NCI-H510A (cell line): ENCODE measurements around the gene PDLIM1.

Source experiments
- DNase-seq: peaks from one replicate; lab custom pipeline; 2025; lab: John Stamatoyannopoulos, UW

The PDLIM1 gene

DNA sequence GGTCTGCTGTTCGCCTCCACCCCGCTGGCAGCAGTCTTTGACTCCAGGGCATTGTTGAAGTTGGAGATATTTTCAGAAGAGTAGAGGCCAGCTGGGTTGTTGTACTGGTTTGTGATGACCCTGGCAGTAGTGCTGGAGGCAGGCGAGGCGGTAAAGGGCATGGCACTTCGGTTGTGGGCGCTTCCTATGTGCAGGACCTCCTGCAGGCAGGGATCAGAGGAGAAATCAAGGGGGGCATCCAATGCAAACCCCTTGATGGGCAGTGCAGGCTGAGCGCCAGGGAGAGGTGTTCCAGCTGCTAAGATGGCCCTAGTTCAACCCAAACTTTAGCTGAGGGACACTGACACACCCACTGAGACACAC, 27.0 kb downstream of the PDLIM1 start:
- DNase-seq, result no peak

GRCh38 chr10:95262763-95263518, 27.9 kb downstream of the PDLIM1 start:
- no peak for DNase-seq

- no peak for DNase-seq
Measured at GRCh38 chr10:95261926-95262325, 28.9 kb downstream of the PDLIM1 start.

DNA sequence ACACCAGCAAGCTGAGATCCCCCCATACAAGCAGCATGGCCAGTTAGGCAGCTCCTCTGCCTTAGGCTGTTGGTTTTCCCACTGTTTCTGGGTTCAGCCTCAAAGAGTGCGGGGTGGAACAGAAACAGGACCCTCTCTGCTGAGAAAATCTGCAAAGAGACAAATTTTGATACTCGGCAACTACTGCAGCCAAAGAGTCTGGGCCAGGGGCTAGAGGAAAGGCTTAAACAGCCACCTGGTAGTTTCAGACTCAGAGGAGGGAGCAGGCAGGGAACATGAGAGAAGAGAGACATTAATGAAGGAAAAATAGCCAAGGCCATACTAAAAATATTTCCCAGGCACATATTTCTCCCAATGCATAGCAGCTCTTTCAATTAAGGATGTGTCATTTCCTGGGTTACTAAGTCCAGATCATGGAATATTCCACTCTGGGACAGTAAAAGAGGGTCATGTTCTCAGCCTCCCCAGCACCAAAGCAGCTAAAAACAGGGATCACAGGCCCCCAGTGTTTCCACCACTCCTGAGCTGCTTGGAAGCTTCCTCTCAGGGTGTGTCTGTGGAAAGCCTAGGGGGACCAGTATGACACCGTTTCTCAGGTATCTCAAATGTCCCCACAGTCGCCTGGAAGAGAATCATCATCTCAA, 29.8 kb downstream of the PDLIM1 start:
- no peak for DNase-seq

DNA sequence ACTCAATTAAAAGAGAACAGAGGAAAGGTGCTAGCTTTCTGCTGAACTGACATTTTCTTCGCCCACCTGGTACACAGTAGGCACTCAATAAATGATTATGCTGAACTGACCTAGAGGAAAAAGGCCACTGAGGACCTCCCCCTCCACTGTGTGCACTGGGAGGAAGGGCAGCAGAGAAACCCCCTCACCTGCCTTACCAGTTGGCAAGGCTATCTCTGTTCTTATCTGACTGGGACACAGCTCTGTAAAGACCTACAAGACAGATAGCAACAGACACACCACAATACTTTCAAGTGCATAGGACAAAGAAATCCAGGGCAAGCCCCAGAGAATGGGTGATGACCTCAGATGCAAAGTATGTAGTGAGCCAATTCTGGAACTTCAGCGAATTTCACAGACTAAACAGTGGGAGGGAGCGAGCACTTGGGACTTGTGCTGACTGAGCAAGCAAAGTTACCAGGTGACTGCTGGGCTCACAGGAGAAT, 30.4 kb downstream of the PDLIM1 start:
- no peak for DNase-seq

DNA sequence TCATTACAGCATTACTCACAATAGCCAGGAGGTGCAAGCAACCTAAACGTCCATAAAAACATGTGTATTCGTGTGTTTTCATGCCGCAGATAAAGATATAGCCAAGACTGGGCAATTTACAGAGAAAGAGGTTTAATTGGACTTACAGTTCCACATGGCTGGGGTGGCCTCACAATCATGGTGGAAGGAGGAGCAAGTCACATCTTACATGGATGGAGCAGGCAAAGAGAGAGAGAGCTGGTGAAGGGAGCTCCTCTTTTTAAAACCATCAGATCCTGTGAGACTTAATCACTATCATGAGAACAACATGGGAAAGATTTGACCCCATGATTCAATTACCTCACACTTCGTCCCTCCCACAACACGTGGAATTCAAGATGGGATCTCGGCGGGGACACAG, 33.0 kb downstream of the PDLIM1 start:
- no peak for DNase-seq

DNA sequence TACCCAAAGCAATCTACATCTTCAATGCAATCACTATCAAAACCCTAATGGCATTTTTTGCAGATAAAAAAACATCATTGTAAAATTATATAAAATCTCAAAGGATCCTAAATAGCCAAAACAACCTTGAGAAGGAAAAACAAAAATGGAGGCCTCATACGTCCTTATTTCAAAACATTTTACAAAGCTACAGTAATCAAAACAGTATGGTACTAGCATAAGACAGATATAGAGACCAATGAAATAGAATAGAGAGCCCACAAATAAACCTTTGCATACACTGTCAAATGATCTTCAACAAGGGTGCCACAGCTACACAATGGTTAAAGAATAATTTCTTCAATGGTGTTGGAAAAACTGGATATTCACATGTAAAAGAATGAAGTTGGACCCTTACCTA, 34.5 kb downstream of the PDLIM1 start:
- DNase-seq, result no peak

DNA sequence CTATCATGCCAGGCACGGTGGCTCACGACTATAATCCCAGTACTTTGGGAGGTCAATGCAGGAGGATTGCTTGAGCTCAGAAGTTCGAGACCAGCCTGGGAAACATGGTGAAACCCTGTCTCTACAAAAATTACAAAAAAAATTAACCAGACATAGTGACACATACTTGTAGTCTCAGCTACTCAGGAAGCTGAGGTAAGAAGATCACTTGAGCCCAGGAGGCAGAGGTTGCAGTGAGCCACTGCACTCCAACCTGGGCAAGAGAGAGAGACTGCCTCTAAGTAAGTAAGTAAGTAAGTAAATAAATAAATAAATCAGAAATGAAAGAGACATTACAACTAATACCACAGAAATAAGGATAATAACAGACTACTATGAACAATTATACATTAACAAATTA, 36.2 kb downstream of the PDLIM1 start:
- DNase-seq, result no peak

DNA sequence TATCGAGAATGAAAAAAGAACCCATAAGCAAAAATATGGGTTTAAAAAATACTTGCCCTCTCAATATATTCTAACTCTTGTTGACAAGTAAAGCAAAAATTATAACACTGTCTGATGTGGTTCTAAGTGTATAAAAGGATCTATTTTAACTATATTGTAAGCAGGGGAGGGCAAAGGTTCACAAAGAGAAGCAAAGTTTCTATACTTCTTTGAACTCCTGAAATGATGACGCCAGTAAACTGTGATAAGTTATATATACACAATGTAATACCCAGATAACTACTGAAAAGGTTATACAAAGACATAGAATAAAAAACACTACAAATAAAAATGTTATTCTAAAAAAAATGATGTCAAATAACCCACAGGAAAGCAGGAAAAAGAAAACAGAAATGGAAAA, 37.1 kb downstream of the PDLIM1 start:
- DNase-seq, result no peak

GRCh38 chr10:95253007-95253406, 37.8 kb downstream of the PDLIM1 start:
- DNase-seq, result no peak

- DNase-seq, result no peak
Measured at GRCh38 chr10:95250856-95251255, 39.9 kb downstream of the PDLIM1 start.

- no peak for DNase-seq
Measured at GRCh38 chr10:95249467-95249866, 41.3 kb downstream of the PDLIM1 start.

GRCh38 chr10:95248989-95249388, 41.8 kb downstream of the PDLIM1 start:
- no peak for DNase-seq

DNA sequence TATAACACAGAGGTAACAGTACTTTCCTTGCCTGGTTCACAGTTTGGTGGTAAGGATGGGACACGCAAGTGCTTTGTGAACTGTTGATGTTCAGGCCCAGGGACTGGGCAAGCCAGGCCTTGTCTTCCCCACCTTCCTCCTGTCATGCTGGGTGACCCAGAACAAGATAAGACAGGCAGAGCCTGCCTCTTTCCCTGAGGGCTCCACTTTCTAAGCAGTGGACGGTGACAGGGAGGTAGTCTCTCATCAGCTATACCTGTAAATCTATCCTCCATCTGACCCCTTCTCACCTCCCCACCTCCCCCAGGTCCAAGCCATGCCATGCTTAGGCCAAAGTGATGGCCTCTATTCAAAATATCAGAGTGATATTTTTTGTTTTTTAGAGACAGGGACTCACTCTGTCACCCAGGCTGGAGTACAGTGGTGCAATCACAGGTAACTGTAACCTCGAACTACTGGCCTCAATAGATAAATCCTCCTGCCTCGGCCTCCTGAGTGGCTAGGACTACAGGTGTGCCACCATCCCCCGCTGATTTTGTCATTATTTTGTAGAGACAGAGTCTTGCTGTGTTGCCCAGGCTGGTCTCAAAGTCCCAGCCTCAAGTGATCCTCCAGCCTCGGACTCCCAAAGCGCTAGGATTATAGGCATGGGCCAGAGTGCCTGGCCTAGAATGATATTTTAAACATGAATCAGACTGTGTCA, 42.8 kb downstream of the PDLIM1 start:
- no peak for DNase-seq

GRCh38 chr10:95247200-95247880, 43.5 kb downstream of the PDLIM1 start:
- DNase-seq, result no peak

DNA sequence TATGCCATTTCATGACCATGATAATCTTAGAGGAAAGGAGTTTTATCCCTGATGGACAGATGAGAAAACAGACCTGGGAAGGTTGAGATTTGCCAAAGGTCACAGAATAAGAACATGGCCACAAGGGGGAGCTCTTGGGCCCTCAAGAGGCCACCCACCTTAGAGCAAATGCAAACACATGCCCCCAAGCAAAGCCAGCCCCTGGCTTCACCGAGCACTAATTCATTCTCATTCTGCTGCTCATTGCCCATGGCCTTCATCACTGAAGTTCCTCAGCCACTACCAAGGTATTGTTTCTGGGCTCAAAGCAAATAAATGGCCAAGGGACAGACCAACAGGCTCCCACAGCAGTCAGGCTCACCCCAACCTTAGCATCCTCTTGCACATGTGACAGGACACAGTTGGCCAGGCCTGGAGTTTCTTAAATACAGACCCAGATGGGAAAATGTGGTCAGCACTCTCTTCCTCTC, 44.2 kb downstream of the PDLIM1 start:
- no peak for DNase-seq

GRCh38 chr10:95245425-95246055, 45.3 kb downstream of the PDLIM1 start:
- no peak for DNase-seq

GRCh38 chr10:95244152-95244551, 46.7 kb downstream of the PDLIM1 start:
- DNase-seq, result no peak

DNA sequence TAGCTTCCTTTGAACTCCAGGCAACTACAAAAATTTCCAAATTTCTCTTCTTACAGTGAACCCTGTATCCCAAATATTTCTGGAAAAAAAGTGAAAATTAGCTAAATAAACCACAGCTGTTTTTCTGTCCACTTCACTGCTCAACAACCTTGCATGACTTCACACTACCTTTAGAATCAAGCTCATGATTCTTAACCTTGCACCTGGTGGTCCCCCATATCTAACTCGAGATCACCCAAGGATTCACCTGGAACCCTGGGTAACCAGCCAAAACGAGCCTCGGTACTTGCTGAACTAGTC, 47.5 kb downstream of the PDLIM1 start:
- DNase-seq, result no peak

DNA sequence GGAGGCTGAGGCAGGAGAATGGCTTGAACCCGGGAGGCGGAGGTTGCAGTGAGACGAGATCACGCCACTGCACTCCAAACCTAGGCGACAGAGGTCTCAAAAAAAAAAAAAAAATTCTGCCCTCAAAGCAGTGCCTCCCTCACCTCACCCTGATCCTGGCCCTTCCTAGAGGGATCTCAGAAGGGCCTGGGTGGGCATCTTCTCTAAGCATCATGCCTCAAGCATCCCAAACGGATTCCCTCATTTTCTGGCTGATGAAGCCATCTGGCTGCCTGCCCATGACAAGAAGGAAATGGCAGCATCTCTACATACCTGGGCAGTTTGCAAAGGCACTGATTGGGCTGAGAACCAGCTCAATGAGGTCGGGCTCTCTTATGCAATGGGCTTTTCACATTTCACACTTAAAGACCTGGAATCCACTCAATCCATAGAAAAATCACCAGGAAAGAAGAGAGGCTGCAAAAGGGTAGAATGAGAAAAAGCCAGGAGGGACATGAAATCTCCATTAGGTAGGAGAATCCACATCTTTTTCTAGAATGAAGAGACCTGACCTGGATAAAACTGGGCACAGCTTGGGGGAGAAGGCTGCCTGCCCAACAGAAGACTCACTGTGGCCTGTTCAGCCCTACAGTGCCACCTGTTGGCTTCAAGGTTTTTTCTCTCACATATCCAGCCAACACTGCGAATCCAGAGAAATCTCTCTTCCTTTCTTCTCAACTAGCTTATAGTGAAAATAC, 48.1 kb downstream of the PDLIM1 start:
- DNase-seq, result no peak

DNA sequence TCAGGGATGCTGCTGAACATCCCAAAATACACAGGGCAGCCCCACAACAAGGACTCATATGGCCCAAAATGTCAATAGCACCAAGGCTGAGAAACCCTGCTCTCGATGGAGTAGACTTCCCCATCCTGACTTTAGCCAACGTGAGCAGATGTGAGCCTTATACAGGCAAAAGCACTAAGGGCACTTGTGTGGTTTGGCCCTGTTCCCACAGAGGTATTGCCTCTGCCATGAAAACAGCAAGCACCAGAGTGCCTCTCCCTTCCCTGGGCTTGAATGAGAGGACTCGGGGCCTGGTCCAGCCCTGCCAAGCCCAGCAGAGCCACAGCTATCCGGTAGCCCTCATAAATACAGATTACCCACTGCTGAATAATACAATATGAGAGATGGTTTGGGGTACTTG, 49.3 kb downstream of the PDLIM1 start:
- peak; percentile 69 for DNase-seq
